Dendritic cell treated with granulocyte-macrophage colony-stimulating factor and Interleukin-4, amounts not matched to agents 40 ng/mL and 50 ng/mL, for 4 days (primary cell): Measurements from ENCODE around the gene SH3RF3.

Experiments used
- H3K27ac Mint-ChIP-seq: one replicate; pipeline ENCODE4 v1.8.0; 2022; ENCODE audit warnings: mild to moderate bottlenecking, mixed read lengths
- H3K27me3 Mint-ChIP-seq: one replicate; pipeline ENCODE4 v1.8.0; 2022; ENCODE audit warnings: mild to moderate bottlenecking, mixed read lengths
- H3K36me3 Mint-ChIP-seq: one replicate; pipeline ENCODE4 v1.8.0; 2022; ENCODE audit warnings: low read depth, mixed read lengths
- H3K4me1 Mint-ChIP-seq: one replicate; pipeline ENCODE4 v1.8.0; 2022; ENCODE audit warnings: low read depth, mixed read lengths
- H3K4me3 Mint-ChIP-seq: one replicate; pipeline ENCODE4 v1.8.0; 2022; ENCODE audit warnings: mild to moderate bottlenecking, moderate library complexity, mixed read lengths
- H3K9me3 Mint-ChIP-seq: one replicate; pipeline ENCODE4 v1.8.0; 2022; ENCODE audit warnings: mixed read lengths
- intact Hi-C: fragments of 100-400 bp; cut with micrococcal nuclease; formaldehyde crosslinking; loops from one replicate; pipeline ENCODE4 v1.15.0; 2022

SH3RF3 gene

GRCh38 chr2:109349503-109350465 is 220.8 kb downstream of the SH3RF3 start:
- Mint-ChIP-seq H3K36me3 (no peaks in the 10 kb centered on the region), H3K9me3 (no peaks in the 10 kb centered on the region), H3K4me3 (no peak overlapping the region), H3K27ac (no peak overlapping the region), H3K27me3 (peaks cover 37% of the 10 kb centered on the region), H3K4me1 (peaks cover 16% of the 10 kb centered on the region)
- intact Hi-C loops = no loop called here

- Mint-ChIP-seq H3K9me3 (no peaks in the 10 kb centered on the region), H3K4me1 (peaks cover 16% of the 10 kb centered on the region), H3K36me3 (no peaks in the 10 kb centered on the region), H3K4me3 (no peak overlapping the region), H3K27me3 (peaks cover 37% of the 10 kb centered on the region), H3K27ac (no peak overlapping the region)
- intact Hi-C loops = no loop called here
These were observed 221.5 kb downstream of the SH3RF3 start for GRCh38 chr2:109350526-109350925.

- Mint-ChIP-seq H3K4me3 (no peak overlapping the region), H3K4me1 (peaks cover 16% of the 10 kb centered on the region), H3K9me3 (no peaks in the 10 kb centered on the region), H3K27me3 (peaks cover 37% of the 10 kb centered on the region), H3K36me3 (no peaks in the 10 kb centered on the region), H3K27ac (no peak overlapping the region)
- intact Hi-C loops = no loop called here
These were observed 222.3 kb downstream of the SH3RF3 start for GRCh38 chr2:109351164-109351756.

- no peaks in the 10 kb centered on the region for H3K36me3 Mint-ChIP-seq
- H3K4me3 Mint-ChIP-seq = no peak overlapping the region
- H3K27ac Mint-ChIP-seq = no peak overlapping the region
- peaks cover 36% of the 10 kb centered on the region for H3K27me3 Mint-ChIP-seq
- H3K4me1 Mint-ChIP-seq = peaks cover 16% of the 10 kb centered on the region
- intact Hi-C loops = no loop called here
- H3K9me3 Mint-ChIP-seq = no peaks in the 10 kb centered on the region
These were observed 223.3 kb downstream of the SH3RF3 start for GRCh38 chr2:109352056-109352897.

GRCh38 chr2:109352898-109353689 is 224.1 kb downstream of the SH3RF3 start:
- H3K27ac Mint-ChIP-seq = no peak overlapping the region
- intact Hi-C loops = no loop called here
- H3K4me1 Mint-ChIP-seq = peaks cover 16% of the 10 kb centered on the region
- peaks cover 34% of the 10 kb centered on the region for H3K27me3 Mint-ChIP-seq
- H3K36me3 Mint-ChIP-seq = no peaks in the 10 kb centered on the region
- H3K9me3 Mint-ChIP-seq = no peaks in the 10 kb centered on the region
- H3K4me3 Mint-ChIP-seq = no peak overlapping the region

- no peak overlapping the region for H3K27ac Mint-ChIP-seq
These were observed 225.1 kb downstream of the SH3RF3 start for GRCh38 chr2:109353806-109354745.

GRCh38 chr2:109355192-109355843 is 226.3 kb downstream of the SH3RF3 start:
- Mint-ChIP-seq H3K27me3 (peaks cover 20% of the 10 kb centered on the region), H3K9me3 (no peaks in the 10 kb centered on the region), H3K36me3 (no peaks in the 10 kb centered on the region), H3K4me3 (no peak overlapping the region), H3K27ac (no peak overlapping the region), H3K4me1 (peaks cover 4% of the 10 kb centered on the region)
- intact Hi-C loops = no loop called here

More at GRCh38 chr2:109353806-109354745, 225.1 kb downstream of the SH3RF3 start:
- intact Hi-C loops = no loop called here
- no peak overlapping the region for H3K4me3 Mint-ChIP-seq
- H3K4me1 Mint-ChIP-seq = peaks cover 9% of the 10 kb centered on the region
- H3K27me3 Mint-ChIP-seq = peaks cover 27% of the 10 kb centered on the region
- H3K36me3 Mint-ChIP-seq = no peaks in the 10 kb centered on the region
- H3K9me3 Mint-ChIP-seq = no peaks in the 10 kb centered on the region

- intact Hi-C loops = no loop called here
- Mint-ChIP-seq H3K9me3 (no peaks in the 10 kb centered on the region), H3K36me3 (no peaks in the 10 kb centered on the region), H3K4me3 (no peak overlapping the region), H3K4me1 (no peaks in the 10 kb centered on the region), H3K27me3 (peaks cover 14% of the 10 kb centered on the region), H3K27ac (no peak overlapping the region)
These were observed 227.5 kb downstream of the SH3RF3 start for GRCh38 chr2:109356324-109357035.

GRCh38 chr2:109364217-109364616 is 235.2 kb downstream of the SH3RF3 start:
- intact Hi-C loops = no loop called here
- no peak overlapping the region for H3K4me3 Mint-ChIP-seq
- peaks cover 2% of the 10 kb centered on the region for H3K27me3 Mint-ChIP-seq
- no peaks in the 10 kb centered on the region for H3K9me3 Mint-ChIP-seq
- H3K36me3 Mint-ChIP-seq = no peaks in the 10 kb centered on the region
- H3K4me1 Mint-ChIP-seq = no peaks in the 10 kb centered on the region
- H3K27ac Mint-ChIP-seq = no peak overlapping the region

GRCh38 chr2:109365131-109365530 is 236.1 kb downstream of the SH3RF3 start:
- H3K4me1 Mint-ChIP-seq = no peaks in the 10 kb centered on the region
- no peaks in the 10 kb centered on the region for H3K9me3 Mint-ChIP-seq
- H3K36me3 Mint-ChIP-seq = no peaks in the 10 kb centered on the region
- intact Hi-C loops = no loop called here
- no peak overlapping the region for H3K27ac Mint-ChIP-seq
- H3K27me3 Mint-ChIP-seq = peaks cover 2% of the 10 kb centered on the region
- no peak overlapping the region for H3K4me3 Mint-ChIP-seq

- intact Hi-C loops = no loop called here
- no peak overlapping the region for H3K27ac Mint-ChIP-seq
These were observed 238.7 kb downstream of the SH3RF3 start for GRCh38 chr2:109367683-109368082.

GRCh38 chr2:109368798-109369197 is 239.8 kb downstream of the SH3RF3 start:
- H3K27ac Mint-ChIP-seq = no peak overlapping the region
- H3K9me3 Mint-ChIP-seq = no peaks in the 10 kb centered on the region
- intact Hi-C loops = no loop called here
- H3K27me3 Mint-ChIP-seq = peaks cover 2% of the 10 kb centered on the region
- no peaks in the 10 kb centered on the region for H3K4me1 Mint-ChIP-seq
- H3K36me3 Mint-ChIP-seq = no peaks in the 10 kb centered on the region
- H3K4me3 Mint-ChIP-seq = no peak overlapping the region

More at GRCh38 chr2:109367683-109368082, 238.7 kb downstream of the SH3RF3 start:
- no peaks in the 10 kb centered on the region for H3K36me3 Mint-ChIP-seq
- no peaks in the 10 kb centered on the region for H3K4me1 Mint-ChIP-seq
- no peaks in the 10 kb centered on the region for H3K9me3 Mint-ChIP-seq
- no peak overlapping the region for H3K4me3 Mint-ChIP-seq
- peaks cover 2% of the 10 kb centered on the region for H3K27me3 Mint-ChIP-seq
